HG03025 (cell line): ENCODE data around the gene NOC2L.
"Not testable (repeated sequence)": the region's sequence is repeated elsewhere in the genome, so short reads cannot be mapped to it uniquely, and the experiment has no call there.

Experiments
- ATAC-seq: cut with Tn5 transposase; IDR thresholded peaks from one replicate; pipeline ENCODE4 v1.9.1; 2021; ENCODE audit warnings: mild to moderate bottlenecking, moderate library complexity; ENCODE audit not compliant: unreplicated experiment, low FRiP score

Gene NOC2L

GRCh38 chr1:907611-908451 lies 51.2 kb downstream of the NOC2L start:
- ATAC-seq, result no peak

GRCh38 chr1:906600-907420 lies 52.2 kb downstream of the NOC2L start:
- ATAC-seq, result no peak

- ATAC-seq, result no peak
These were observed 53.1 kb downstream of the NOC2L start for GRCh38 chr1:905811-906599.

GRCh38 chr1:905071-905749 lies 53.8 kb downstream of the NOC2L start:
- ATAC-seq, result no peak

- ATAC-seq, result no peak
These were observed 54.6 kb downstream of the NOC2L start for GRCh38 chr1:904310-904950.

- ATAC-seq, result no peak
These were observed 55.3 kb downstream of the NOC2L start for GRCh38 chr1:903721-904271.

GRCh38 chr1:903305-903704 lies 55.8 kb downstream of the NOC2L start:
- no peak for ATAC-seq

GRCh38 chr1:902802-903201 lies 56.3 kb downstream of the NOC2L start:
- no peak for ATAC-seq

GRCh38 chr1:901108-901859 lies 57.8 kb downstream of the NOC2L start:
- ATAC-seq, result no peak

GRCh38 chr1:899636-900317 lies 59.3 kb downstream of the NOC2L start:
- no peak for ATAC-seq

GRCh38 chr1:897951-898350 lies 61.1 kb downstream of the NOC2L start:
- ATAC-seq, result not testable (repeated sequence)

GRCh38 chr1:897226-897625 lies 61.8 kb downstream of the NOC2L start:
- no peak for ATAC-seq
